NB4 (cell line): ENCODE data around the gene PSMD9.

ENCODE experiments used
- MYC ChIP-seq: IDR thresholded peaks from 2 replicates; pipeline ENCODE4 v1.6.1; 2011; ENCODE audit warnings: low read depth, low read length
- POLR2A ChIP-seq: IDR thresholded peaks from 2 replicates; pipeline ENCODE4 v1.6.1; 2011; ENCODE audit warnings: mild to moderate bottlenecking; ENCODE audit not compliant: insufficient read length; ENCODE audit errors: extremely low read depth
- TF ChIP-seq, protein P1 (sequence below): IDR thresholded peaks from one replicate; pipeline ENCODE4 v1.5.1; 2012; ENCODE audit warnings: low read depth, low read length
- TF ChIP-seq, protein P2 (sequence below): IDR thresholded peaks from 2 replicates; pipeline ENCODE4 v1.6.1; 2011; ENCODE audit warnings: low read depth, low read length

- TF ChIP-seq, protein P1, sequence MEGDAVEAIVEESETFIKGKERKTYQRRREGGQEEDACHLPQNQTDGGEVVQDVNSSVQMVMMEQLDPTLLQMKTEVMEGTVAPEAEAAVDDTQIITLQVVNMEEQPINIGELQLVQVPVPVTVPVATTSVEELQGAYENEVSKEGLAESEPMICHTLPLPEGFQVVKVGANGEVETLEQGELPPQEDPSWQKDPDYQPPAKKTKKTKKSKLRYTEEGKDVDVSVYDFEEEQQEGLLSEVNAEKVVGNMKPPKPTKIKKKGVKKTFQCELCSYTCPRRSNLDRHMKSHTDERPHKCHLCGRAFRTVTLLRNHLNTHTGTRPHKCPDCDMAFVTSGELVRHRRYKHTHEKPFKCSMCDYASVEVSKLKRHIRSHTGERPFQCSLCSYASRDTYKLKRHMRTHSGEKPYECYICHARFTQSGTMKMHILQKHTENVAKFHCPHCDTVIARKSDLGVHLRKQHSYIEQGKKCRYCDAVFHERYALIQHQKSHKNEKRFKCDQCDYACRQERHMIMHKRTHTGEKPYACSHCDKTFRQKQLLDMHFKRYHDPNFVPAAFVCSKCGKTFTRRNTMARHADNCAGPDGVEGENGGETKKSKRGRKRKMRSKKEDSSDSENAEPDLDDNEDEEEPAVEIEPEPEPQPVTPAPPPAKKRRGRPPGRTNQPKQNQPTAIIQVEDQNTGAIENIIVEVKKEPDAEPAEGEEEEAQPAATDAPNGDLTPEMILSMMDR = no peak
- TF ChIP-seq POLR2A (no peak), MYC (no peak)
- TF ChIP-seq, protein P2, sequence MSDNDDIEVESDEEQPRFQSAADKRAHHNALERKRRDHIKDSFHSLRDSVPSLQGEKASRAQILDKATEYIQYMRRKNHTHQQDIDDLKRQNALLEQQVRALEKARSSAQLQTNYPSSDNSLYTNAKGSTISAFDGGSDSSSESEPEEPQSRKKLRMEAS = no peak
Measured at GRCh38 chr12:121843236-121843982, 45.2 kb upstream of the PSMD9 start.
